SK-N-MC (cell line): ENCODE measurements around the gene ASPSCR1.
"Not testable (repeated sequence)": the region's sequence is repeated elsewhere in the genome, so short reads cannot be mapped to it uniquely, and the experiment has no call there.

Source experiments
- DNase-seq: peaks from one replicate; pipeline ENCODE4 v3.0.0-alpha.2; 2011; ENCODE audit warnings: low read depth, low spot score
- H3K27ac ChIP-seq: fragments of 200-600 bp; sonication (generic); 2 replicates; pipeline ENCODE4 v1.5.1; 2016; ENCODE audit warnings: mixed run types
- H3K36me3 ChIP-seq: fragments of 200-600 bp; sonication (generic); 2 replicates; pipeline ENCODE4 v1.6.1; 2017; ENCODE audit warnings: antibody characterized with exemption, low read length, mixed read lengths; ENCODE audit not compliant: insufficient read depth
- H3K4me3 ChIP-seq: fragments of 200-600 bp; sonication (generic); 2 replicates; pipeline ENCODE4 v1.5.1; 2016
- H3K9ac ChIP-seq: fragments of 200-600 bp; sonication (generic); 2 replicates; pipeline ENCODE4 v1.8.0; 2017; ENCODE audit warnings: mixed run types, mixed read lengths; ENCODE audit not compliant: insufficient read length
- H3K9me3 ChIP-seq: fragments of 200-600 bp; sonication (generic); 2 replicates; pipeline ENCODE4 v1.6.1; 2017; ENCODE audit warnings: low read depth, mild to moderate bottlenecking, antibody characterized with exemption, low read length, moderate library complexity, mixed read lengths
- EZH2 ChIP-seq: fragments of 200-600 bp; sonication (generic); IDR thresholded peaks from one replicate; pipeline ENCODE4 v1.6.1; 2017; ENCODE audit warnings: antibody characterized with exemption
- FOXP2 ChIP-seq: optimal IDR thresholded peaks from 2 replicates; pipeline ENCODE3; 2011; ENCODE audit warnings: mild to moderate bottlenecking, moderate library complexity; ENCODE audit not compliant: insufficient read depth; ENCODE audit errors: extremely low read length, control extremely low read depth
- POLR2AphosphoS5 ChIP-seq: IDR thresholded peaks from 2 replicates; pipeline ENCODE4 v1.6.1; 2012; ENCODE audit warnings: mild to moderate bottlenecking, low read depth, low read length, borderline replicate concordance

The ASPSCR1 gene

DNA sequence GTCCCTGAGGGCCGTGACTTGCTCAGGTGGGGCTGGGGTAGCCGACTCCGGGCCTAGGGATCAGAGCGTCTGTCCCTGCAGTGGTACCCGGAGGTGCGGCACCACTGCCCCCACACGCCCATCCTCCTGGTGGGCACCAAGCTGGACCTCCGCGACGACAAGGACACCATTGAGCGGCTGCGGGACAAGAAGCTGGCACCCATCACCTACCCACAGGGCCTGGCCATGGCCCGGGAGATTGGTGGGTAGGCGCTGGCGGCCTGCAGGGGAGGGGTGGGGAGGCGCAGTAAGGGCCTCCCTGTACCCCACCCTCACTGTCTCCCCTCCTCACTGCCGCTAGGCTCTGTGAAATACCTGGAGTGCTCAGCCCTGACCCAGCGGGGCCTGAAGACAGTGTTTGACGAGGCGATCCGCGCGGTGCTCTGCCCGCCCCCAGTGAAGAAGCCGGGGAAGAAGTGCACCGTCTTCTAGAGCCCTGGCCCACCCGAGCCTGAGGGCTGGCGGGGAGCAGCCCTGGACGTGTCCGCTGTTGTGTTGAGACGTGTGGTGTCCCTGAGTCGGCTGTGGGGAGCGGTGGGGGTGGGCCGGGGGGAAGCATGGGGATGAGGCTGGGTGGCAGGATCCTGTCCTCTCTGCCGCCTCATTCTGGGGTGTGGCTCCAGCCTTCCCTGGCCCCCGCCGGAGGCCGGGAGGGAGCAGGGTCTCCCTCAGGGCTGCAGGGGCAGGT is 56.1 kb downstream of the ASPSCR1 start:
- DNase-seq, result no peak
- no peak overlapping the region for H3K4me3 ChIP-seq
- H3K9ac ChIP-seq, result no peak overlapping the region
- H3K9me3 ChIP-seq, result no peaks in the 10 kb centered on the region
- H3K36me3 ChIP-seq, result no peaks in the 10 kb centered on the region
- H3K27ac ChIP-seq, result no peak overlapping the region
- TF ChIP-seq FOXP2, result no peak
- no peak for TF ChIP-seq POLR2AphosphoS5
- no peak for TF ChIP-seq EZH2

DNA sequence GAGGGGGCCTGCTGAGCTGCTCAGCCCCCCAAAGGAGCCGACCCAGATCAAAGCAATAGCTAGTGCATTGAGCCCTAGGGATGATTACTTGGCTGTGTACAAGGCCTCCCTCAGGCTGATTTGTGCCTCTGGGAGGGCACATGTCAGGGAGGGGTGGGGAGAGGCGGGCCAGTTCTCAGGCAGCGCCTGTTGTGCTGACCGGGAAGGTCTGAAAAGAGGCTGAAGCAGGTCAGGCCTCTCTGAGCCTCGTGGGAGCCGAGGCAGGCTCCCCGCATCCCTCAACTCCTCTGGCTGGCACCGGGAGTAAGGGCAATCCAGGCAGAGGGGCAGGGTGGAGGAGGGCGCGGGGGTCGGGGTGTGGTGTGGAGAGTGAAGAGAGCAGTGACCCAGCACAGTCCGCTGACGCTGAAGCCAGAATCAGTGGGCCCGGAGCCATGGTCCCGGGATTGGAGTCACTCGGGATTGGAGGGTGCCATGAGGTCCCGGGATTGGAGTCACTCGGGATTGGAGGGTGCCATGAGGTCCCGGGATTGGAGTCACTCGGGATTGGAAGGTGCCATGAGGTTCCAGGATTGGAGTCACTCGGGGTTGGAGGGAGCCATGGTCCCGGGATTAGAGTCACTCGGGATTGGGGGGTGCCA is 57.1 kb downstream of the ASPSCR1 start:
- Histone ChIP-seq H3K27ac (peak overlapping the region; percentile 34; the same call in 1 of the 2 replicates), H3K4me3 (no peak overlapping the region), H3K9ac (no peak overlapping the region), H3K9me3 (no peaks in the 10 kb centered on the region), H3K36me3 (no peaks in the 10 kb centered on the region)
- DNase-seq, result no peak
- TF ChIP-seq EZH2 (no peak), FOXP2 (no peak), POLR2AphosphoS5 (no peak)

DNA sequence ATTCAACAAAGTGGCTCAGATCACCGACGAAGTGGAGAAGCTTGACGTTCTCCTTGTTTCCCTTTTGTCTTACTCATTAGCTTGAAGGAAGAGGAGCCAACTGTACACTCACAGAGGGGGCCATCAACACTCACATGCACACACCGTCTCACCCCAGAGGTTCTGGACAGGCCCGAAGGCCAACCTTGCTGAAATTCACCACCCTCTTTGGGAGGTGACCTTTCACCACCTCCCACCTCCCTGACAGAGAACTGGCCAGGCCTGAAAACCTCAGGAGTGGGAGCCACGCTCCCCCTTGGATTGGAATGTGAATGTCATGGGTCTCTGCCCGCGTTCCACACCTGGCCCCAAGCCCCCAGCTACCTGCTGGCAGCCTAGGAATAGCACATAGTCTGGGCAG is 58.1 kb downstream of the ASPSCR1 start:
- Histone ChIP-seq H3K9ac (no peak overlapping the region), H3K4me3 (no peak overlapping the region), H3K9me3 (no peaks in the 10 kb centered on the region), H3K27ac (peak overlapping the region; percentile 34; the same call in 1 of the 2 replicates), H3K36me3 (no peaks in the 10 kb centered on the region)
- DNase-seq, result no peak
- TF ChIP-seq POLR2AphosphoS5 (no peak), FOXP2 (no peak), EZH2 (no peak)

DNA sequence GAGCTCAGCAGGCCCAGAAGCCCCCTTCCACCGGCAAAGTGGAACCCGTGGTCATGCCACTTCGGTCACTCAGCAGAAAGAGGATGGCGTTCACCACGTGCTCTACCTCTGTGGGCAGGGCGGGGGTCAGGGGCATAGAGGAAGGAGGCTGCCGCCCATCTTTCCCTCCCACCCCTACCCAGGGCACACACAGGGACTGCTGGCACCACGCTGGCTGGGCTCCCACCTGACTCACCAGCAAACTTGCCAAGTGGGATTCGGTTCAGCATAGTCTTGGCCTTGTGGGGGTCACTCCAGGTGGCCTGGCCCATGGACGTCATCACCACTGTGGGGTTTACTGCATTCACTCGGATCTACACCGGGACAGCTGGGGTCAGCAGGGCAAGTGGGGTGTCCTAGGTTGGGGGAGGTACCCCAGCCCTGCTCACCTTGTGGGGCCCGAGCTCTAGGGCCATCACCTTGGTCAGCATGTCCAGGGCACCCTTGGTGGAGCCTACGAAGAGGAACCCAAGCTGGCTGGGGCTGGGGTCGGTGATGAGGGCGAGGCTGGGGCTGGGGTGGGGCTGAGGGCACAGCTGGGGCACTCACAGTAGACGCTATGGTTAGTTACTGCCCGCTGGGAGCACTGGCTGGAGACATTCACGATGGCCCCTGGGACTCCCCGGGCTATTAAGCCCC is 58.7 kb downstream of the ASPSCR1 start:
- Histone ChIP-seq H3K9ac (peak overlapping the region; percentile 91), H3K27ac (no peak overlapping the region), H3K36me3 (no peaks in the 10 kb centered on the region), H3K9me3 (no peaks in the 10 kb centered on the region), H3K4me3 (peak overlapping the region; percentile 95)
- no peak for DNase-seq
- no peak for TF ChIP-seq FOXP2

DNA sequence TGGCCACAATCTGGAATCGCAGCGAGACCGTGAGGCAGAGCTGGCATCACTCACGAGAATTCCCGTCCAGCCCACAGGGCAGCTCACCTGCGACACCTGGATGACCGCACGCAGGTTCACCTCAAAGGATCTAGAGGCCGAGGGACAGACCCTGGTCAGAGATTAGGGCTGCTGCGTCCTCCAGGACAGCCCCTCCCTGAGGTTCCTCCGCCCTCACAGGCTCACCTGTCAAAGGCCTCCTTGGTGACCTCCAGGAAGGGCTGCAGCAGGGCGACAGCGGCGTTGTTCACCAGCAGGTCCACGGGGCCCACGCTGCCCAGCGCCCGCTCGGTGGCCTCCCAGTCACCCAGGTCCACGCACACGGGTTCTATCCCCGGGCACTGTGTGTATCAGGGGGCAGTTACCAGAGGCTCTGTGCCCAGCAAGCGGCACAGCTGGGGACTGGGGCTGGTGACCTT is 59.2 kb downstream of the ASPSCR1 start:
- H3K4me3 ChIP-seq, result peak overlapping the region; percentile 95
- H3K36me3 ChIP-seq, result no peaks in the 10 kb centered on the region
- TF ChIP-seq FOXP2 (no peak), POLR2AphosphoS5 (no peak), EZH2 (no peak)
- no peaks in the 10 kb centered on the region for H3K9me3 ChIP-seq
- DNase-seq, result no peak
- no peak overlapping the region for H3K27ac ChIP-seq
- peak overlapping the region; percentile 91 for H3K9ac ChIP-seq

DNA sequence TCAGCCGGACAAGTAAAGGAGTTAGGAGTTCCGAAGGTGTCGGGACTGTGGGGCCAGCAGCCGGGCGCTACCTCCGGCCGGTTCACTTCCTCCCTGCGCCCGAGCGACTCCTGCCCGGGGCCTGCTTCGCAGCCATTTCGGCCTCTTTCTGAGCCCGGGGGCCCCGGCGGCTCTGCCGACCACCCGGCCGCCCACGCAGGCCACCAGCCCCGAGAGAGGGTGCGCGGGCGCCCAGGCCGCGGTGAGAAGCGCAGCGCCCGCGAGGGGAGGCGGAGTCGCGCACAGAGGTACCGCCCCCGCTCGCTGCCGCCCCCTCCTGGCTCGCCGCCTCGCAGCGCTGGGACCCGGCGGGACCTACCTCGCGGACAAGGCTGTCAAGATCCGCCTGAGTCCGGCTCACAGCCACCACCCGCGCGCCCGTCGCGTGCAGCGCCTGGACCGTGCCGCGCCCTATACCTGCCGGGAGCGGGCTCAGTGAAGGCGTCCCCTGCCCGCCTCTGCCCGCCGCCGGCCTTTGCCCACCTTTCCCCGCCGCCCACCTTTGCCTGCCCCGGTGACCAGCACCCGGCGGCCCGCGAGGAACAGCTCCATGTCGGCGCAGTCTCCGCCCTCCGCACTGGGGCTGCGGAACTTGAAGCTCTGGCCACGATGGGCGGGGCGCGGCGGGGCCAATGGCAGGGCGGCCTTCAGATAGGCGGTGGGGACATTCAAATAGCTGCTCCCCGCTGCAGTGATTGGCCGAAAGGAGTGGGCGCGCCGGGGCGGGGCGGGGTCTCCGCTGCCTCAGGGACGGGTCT is 59.9 kb downstream of the ASPSCR1 start, which contains the start of gene DCXR:
Gene DCXR (minus strand): TSS at position 606 of the 797 bp plus-strand sequence. CDS start 15 bp downstream, at position 591.
- H3K9me3 ChIP-seq, result no peaks in the 10 kb centered on the region
- peak; percentile 62 for DNase-seq
- peak within 1 kb of the TSS; percentile 95 for H3K4me3 ChIP-seq
- peak within 1 kb of the TSS; percentile 85 for H3K27ac ChIP-seq
- H3K36me3 ChIP-seq, result no peaks in the 10 kb centered on the region
- no peak for TF ChIP-seq FOXP2
- peak; percentile 93 for TF ChIP-seq POLR2AphosphoS5
- H3K9ac ChIP-seq, result peak within 1 kb of the TSS; percentile 91

DNA sequence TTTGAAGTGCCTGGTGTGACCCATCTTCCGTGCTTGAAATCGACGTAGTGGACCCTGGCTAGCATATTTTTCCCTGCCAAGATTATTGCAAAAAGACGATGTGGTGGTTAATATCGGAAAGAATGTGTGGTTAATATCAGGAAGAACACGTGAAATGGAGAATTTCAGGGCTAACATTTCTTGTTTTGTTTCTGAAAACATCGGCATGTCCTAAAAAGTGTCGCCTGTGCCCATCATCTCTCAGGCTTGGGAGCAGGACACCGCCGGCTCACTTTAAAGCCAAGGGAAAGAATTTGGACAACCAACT is 60.4 kb downstream of the ASPSCR1 start:
- Histone ChIP-seq H3K9me3 (no peaks in the 10 kb centered on the region), H3K9ac (peak overlapping the region; percentile 57), H3K4me3 (peak overlapping the region; percentile 95), H3K36me3 (no peaks in the 10 kb centered on the region), H3K27ac (0 out of 2 replicates have a peak overlapping the region, but pooled peaks have one; percentile 39)
- TF ChIP-seq POLR2AphosphoS5 (no peak), EZH2 (no peak), FOXP2 (no peak)
- DNase-seq, result no peak

DNA sequence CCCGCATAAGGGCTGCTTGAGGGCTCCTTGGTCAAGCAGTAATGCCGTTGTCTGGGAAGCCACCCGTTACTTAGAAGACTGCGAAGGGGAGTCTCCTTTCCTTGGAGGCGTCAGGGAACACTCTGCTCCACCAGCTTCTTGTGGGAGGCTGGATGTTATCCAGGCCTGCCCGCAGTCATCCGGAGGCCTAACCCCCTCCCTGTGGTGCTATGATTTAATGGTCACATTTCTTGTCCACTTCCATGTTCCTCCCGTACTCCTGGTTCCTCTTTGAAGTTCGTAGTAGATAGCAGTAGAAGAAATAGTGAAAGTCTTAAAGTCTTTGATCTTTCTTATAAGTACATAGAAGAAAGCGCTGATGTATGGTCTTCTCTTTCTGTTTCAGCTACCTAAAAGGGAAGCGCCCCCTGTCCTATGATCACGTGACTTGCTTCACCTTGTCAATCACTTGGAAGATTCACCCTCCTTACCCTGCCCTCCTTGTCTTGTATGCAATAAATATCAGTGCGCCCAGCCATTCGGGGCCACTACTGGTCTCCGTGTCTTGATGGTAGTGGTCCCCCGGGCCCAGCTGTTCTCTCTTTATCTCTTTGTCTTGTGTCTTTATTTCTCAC is 61.5 kb downstream of the ASPSCR1 start:
- not testable (repeated sequence) for H3K9ac ChIP-seq, H3K9me3 ChIP-seq, H3K4me3 ChIP-seq, DNase-seq, H3K27ac ChIP-seq, H3K36me3 ChIP-seq
